GM19240 (cell line): ENCODE measurements around the gene COL12A1.

Experiments used
- DNase-seq: peaks from one replicate; pipeline ENCODE4 v3.0.0; 2011; ENCODE audit warnings: low spot score; ENCODE audit not compliant: insufficient read length

Gene COL12A1

GRCh38 chr6:75145211-75145610 is 60.6 kb downstream of the COL12A1 start:
- DNase-seq, result no peak

DNA sequence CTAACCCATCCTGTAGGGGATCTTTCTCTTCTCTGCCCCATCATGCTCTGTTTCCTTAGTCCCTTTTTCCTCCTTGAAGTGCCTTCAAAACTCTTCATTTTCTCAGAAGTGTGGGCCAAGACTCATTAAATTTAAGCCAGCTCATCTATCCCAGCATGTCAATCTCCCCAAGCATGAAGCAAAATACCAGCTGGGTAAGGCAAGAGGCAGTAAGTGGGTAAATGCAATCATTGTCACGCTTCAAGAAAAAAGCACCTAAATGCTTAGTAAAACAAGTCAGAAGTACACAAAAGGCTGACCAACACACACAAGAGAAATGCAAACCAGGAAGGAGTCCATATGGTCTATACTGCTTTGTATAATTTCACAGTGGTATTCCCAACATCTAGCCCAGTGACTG is 61.5 kb downstream of the COL12A1 start:
- DNase-seq, result no peak

GRCh38 chr6:75143191-75143590 is 62.7 kb downstream of the COL12A1 start:
- DNase-seq, result no peak

GRCh38 chr6:75142721-75143120 is 63.1 kb downstream of the COL12A1 start:
- DNase-seq, result no peak

- no peak for DNase-seq
These were observed 70.0 kb downstream of the COL12A1 start for GRCh38 chr6:75135876-75136275.

- DNase-seq, result no peak
These were observed 70.4 kb downstream of the COL12A1 start for GRCh38 chr6:75135450-75135849.

DNA sequence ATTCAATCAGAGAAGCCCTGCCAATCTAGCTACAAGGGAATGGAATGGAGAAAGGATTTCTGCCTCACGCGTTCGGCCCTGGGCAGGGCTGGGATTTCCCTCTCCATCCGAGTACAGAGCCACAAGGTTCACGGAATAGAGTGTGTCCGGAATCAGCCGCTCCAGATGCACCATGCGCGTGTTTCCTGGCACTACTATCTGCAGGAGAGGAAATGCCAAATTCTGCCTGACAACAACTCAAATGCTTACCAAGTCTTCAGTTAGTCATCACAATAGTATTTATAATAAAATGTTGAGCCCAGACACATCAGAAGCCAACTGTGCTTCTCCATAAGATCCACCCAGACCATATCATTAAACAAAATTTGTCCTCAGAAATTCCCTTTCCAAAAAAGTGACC is 75.1 kb downstream of the COL12A1 start:
- no peak for DNase-seq

GRCh38 chr6:75128878-75129570 is 76.8 kb downstream of the COL12A1 start:
- no peak for DNase-seq

DNA sequence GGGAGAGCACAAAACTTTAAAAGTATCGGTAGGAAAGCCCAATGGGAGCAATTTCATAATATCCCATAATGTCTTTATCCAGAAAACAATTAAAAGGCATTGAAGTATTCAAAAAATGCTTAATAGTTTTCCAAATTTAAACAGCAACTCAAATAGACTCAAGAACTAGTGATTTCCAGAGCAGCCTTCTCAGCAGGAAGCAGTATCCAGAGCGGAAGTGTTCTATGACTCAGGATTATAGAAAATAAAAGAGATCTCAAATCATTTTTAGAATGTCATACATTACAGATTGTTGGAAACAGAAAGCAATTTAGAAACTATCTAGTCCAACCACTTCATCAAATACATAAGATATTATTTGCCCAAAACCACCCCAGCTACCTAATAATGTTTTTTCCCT is 79.3 kb downstream of the COL12A1 start:
- no peak for DNase-seq

- no peak for DNase-seq
These were observed 80.9 kb downstream of the COL12A1 start for GRCh38 chr6:75124983-75125382.

DNA sequence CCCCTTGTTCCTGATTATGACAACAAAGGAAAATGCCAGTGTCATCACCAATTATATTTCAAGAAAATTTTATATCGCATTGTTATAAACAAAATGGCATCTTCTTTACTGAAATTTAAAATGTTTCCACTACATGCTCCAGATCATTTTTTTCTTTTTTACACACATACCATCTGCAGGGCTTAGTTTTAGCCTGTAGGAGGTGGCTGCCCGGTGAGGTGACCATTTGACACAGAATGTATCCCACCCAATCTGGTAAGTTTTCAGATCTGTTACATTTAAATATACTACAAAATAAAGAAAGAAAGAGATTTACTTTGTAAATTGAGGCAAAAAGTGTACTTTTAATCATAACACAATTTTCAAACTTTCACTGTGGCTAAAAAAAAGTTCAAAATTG is 81.8 kb downstream of the COL12A1 start:
- DNase-seq, result no peak

- no peak for DNase-seq
These were observed 86.8 kb downstream of the COL12A1 start for GRCh38 chr6:75118925-75119515.

DNA sequence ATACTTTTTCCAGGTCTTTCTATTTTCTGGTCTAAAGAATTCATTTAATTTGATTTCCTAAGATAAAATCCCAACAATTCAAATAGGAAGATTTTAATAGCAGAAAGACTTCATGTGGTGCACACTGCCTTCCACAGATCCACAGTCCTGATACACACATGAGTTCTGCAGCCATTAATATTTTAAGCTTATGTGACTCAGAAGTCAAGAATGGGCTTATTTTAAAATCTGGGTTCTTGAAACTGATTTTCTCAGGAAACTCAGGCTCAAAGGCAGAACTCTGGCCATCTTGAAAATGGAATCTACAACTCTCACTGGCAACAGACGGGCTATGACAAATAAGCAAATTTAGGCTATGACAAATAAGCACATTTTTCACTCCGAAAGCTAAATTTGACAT is 88.2 kb downstream of the COL12A1 start:
- DNase-seq, result no peak

GRCh38 chr6:75116946-75117345 is 88.9 kb downstream of the COL12A1 start:
- DNase-seq, result no peak

DNA sequence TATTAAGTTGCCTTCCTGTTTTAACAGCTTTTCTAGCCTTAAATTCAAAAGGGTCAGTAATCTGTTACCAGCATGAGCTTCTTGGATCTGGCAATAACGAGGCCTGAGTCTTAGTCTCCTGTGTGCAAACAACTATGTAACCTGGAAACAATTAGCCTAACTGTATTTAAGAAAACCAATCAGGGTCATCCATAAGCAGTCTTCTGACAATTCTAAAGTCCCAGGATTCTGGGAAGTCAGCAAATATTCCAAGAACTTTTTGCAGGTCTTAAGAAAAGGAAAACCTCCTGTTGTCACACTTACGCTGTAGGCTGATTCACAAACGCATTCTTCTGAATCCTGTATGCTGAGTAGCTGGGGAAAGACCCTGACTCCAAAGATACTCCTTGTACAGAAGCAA is 90.4 kb downstream of the COL12A1 start:
- no peak for DNase-seq

DNA sequence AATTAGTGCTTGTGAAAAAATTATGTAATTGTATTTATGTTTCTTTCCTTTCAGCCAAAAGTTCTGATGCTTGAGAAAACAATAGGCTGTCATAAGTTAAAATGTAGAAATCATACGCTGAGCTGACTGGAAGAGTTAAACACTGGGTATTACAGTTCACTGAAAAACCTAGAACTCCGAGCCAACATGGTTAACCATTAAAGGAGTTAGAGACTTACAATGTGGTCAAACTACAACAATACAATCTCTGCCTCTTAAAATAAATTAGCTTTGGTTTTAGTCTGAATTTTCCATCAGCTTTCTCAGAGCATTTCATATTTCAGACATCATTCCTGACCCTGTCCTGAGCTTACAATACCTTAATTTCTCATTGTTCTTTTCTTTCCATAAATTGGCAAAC is 91.0 kb downstream of the COL12A1 start:
- DNase-seq, result no peak

DNA sequence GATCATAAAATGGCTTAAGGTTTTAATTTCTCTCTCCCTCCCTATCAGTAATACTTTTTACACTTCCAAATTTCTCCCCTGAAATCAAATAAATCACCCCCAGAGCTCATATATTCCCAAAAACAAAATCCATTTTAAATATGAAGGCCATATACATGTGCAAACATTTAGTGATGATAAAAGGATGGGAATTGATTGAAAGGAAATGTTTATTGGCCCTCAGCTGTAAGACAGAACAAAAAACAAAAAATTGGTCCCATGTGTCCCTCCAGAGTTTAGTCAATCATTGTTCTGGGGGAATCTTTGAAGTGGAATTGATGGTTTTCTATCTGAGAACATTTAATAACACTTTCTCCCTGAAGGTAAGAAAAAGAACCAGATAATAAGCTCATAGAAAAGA is 91.7 kb downstream of the COL12A1 start:
- no peak for DNase-seq

GRCh38 chr6:75113446-75113845 is 92.4 kb downstream of the COL12A1 start:
- DNase-seq, result no peak

DNA sequence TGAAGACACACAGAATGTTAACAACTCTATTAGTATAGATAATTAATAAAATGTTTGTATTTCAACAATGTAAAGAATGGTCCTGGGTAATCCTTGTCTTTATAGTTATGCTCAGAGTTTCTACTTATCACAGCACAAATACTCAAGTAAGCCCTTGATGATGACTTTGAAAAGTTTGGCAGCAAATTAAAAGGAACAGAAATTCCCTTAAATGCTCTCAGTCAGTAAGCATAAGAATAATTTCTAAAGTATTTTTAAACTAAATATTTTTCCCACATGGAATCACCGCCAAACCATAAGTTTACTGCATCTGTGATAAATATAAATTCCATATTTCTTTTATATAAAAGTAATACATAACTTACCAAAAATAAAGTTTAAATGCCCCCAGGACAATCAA is 96.1 kb downstream of the COL12A1 start:
- no peak for DNase-seq

DNA sequence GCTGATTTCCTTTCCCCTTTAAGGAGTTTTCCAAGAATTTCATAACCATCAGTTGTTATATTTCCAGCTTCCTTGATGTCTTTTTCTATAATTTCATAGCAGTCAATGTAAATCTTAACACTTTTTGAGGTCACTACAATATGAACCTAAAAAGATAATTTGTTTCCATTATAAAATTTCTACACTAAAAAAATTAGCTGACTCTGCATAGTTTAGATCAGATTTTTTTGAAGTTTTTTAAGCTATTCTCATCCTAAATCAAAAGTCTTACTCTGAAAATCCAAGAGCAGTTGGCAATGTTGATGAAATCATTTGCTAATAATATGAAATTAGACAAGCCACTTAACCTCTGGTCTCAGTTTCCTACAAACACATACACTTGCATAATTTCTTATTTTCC is 96.8 kb downstream of the COL12A1 start:
- DNase-seq, result no peak

DNA sequence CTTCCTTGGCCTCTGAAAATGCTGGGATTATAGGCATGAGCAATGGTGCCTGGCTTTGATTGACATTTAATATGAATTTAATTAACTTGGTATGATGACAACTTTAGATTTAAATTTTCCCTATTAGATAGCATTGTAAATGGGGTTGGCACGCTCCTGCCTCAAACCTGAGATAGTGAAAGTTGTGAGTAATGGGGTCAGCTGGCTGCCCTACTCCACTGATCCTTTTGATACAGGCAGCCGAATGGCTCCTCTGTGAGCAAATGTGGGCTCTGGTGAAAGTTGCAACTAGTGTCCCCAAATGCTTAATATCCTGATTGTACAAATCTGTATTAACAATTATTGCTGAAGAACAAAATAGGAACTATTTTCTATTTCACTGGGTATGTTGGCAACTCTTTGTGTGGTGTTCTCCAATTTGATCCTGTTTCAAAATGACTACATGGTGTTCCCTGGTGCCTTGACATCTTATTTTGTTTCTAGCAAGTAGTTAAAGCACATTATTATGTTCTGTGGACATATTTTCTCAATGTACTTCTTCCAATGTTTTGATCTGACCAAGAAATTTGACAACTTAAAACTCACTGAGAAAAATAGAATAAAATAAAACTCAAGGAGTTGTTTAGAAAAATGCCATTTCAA is 97.4 kb downstream of the COL12A1 start:
- DNase-seq, result no peak

DNA sequence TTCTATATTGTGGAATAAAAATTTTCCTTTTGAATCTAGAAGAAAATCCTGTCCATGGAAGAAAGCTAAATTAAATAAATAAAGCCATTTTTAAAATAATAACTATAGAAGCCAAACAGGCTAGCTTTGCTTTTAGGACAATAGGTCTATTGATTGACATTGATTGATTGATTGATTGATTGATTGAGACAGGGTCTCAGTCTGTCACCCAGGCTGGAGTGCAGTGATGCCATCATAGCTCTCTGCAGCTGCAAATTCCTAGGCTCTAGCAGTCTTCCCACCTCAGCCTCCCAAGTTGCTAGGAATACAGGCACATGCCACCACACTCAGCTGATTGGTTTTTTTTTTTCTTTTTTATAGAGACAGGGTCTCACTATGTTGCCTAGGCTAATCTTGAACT is 97.9 kb downstream of the COL12A1 start:
- DNase-seq, result no peak

DNA sequence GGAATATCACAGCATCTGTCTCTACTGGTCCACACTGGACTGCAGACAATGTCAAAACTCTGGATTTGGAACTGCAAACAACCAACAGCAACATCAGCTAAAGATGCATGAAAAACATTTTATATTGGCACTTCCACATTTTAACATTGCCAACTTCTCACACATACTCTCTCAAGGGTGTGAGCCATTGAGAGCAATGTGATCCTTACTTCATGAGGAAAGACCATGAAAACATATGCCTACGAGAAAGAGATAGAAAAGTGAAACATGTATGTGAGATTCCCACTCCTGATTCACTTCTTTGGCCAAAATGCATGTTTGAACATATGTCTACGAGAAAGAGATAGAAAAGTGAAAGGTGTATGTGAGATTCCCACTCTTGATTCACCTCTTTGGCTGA is 99.4 kb downstream of the COL12A1 start:
- no peak for DNase-seq
